Neuron (in vitro differentiated cells): ENCODE data around the gene NFE2L3.

Experiments used
- H2AFZ ChIP-seq: one replicate; pipeline ENCODE4 v1.6.1; 2013; ENCODE audit warnings: low read depth, mild to moderate bottlenecking, inconsistent platforms, low read length, moderate library complexity
- H3K27me3 ChIP-seq: one replicate; pipeline ENCODE4 v1.6.1; 2013; ENCODE audit warnings: low read length; ENCODE audit not compliant: insufficient read depth
- H3K36me3 ChIP-seq: one replicate; pipeline ENCODE4 v1.6.1; 2013; ENCODE audit warnings: low read length; ENCODE audit not compliant: insufficient read depth
- H3K4me1 ChIP-seq: one replicate; pipeline ENCODE4 v1.6.1; 2013; ENCODE audit warnings: low read length; ENCODE audit not compliant: insufficient read depth
- H3K4me3 ChIP-seq: 2 replicates; pipeline ENCODE4 v1.5.1; 2013; ENCODE audit warnings: mild to moderate bottlenecking, low read length, moderate library complexity
- H3K9me3 ChIP-seq: one replicate; pipeline ENCODE4 v1.6.1; 2013; ENCODE audit warnings: low read length

Gene NFE2L3

DNA sequence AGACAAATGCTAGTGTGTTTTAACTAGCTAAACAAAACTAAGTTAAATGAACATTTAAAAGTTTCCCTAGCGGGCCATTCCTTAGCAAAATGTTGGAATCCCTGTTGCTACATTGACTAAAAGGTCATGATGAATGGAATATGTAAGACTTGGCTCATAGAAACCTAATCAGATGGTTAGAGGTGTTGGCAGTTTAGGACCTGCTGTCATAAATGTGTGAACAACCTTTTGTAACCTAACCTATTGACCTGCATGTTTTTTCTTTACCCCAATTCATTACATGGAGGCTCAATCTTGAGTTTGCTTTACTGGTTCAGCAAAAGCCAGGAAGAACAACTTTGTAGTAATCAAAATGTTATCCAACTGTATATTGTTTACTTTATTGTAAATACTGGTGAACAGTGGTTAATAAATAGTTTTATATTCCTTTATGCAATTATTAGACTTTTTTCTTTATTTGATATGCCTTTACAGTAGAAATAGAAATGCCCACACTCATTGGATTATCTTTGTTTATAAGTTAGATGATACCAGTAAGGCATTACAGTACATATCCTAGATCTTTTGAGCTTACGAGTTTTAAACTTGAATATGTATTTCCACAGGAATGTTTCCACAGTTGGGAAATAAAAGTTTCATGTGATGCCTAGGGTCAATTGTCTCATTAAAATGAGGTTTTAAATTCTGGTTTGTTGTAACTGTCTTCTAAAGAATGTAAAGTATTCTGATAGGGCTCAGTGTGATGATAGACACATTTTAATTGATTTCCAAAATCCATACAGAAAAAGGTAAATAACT, 61.1 kb downstream of the NFE2L3 start:
- H3K4me1 ChIP-seq, result peaks cover 2% of the 10 kb centered on the region
- H3K36me3 ChIP-seq, result peaks cover 51% of the 10 kb centered on the region
- no peak overlapping the region for H3K4me3 ChIP-seq

DNA sequence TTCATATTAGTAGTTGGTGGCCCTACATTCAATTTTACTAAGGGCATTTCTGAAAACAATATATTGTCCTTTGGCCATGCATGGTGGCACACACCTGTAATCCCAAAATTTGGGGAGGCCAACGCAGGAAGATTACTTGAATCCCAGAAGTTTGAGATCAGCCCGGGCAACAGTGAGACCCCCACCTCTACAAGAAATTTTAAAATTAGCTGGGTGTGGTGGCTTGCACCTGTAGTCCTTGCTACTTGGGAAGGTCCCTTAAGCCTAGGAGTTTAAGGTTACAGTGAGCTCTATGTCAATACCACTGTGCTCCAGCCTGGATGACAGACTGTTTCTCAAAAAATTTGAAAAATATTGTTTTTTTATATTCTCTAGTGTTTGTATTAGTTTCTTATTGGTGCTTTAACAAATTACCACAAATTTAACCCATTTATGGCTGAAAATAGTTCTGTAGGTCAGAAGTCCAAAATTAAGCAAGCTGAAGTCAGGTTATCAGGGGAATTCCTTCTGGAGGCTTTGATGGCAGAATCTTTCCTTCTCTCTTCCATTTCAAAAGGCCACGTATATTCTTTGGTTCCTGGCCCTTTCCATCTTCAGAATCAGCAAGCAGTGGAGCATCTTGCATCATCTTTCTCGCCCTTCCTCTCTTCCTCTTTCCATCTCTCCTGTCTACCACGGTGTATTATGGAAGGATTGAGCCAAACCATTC, 62.0 kb downstream of the NFE2L3 start:
- Histone ChIP-seq H3K36me3 (peaks cover 44% of the 10 kb centered on the region), H3K4me3 (no peak overlapping the region), H3K27me3 (no peaks in the 10 kb centered on the region), H2AFZ (no peak overlapping the region), H3K4me1 (peaks cover 2% of the 10 kb centered on the region), H3K9me3 (no peaks in the 10 kb centered on the region)

More for the DNA sequence above, 61.1 kb downstream of the NFE2L3 start:
- no peak overlapping the region for H2AFZ ChIP-seq
- no peaks in the 10 kb centered on the region for H3K9me3 ChIP-seq
- H3K27me3 ChIP-seq, result no peaks in the 10 kb centered on the region

DNA sequence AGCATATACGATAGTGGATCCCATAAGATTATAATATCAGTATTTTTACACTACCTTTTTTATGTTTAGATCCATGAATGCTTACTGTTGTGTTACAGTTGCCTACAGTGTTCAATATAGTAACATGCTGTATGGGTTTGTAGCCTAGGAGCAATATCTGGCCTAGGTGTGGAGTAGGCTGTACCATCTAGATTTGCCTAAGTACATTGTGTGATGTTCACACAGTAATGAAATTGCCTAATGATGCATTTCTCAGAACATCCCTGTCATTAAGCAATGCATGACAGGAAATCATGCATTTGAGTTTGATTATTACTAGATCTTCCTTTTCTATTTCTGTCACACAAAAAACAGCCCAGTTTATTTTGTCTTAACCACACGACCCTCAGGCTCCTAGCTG, 64.1 kb downstream of the NFE2L3 start:
- Histone ChIP-seq H3K27me3 (no peaks in the 10 kb centered on the region), H3K4me1 (peaks cover 2% of the 10 kb centered on the region), H3K4me3 (no peak overlapping the region)

DNA sequence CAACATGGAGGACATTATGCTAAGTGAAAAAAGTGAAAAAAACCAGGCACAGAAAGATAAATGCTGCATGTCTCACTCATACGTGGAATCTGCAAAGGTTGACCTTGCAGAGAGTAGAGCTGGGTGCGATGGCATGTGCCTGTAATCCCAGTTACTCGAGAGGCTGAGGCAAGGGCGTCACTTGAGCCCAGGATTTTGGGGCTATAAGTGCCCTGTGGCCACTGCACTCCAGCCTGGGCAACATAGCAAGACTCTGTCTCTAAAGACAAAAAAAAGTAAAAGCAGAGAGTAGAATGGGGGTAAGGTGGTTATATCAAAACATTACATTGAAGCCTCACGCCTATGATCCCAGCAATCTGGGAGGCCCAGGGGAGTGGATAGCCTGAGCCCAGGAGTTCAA, 72.4 kb downstream of the NFE2L3 start:
- H2AFZ ChIP-seq, result no peak overlapping the region
- no peaks in the 10 kb centered on the region for H3K9me3 ChIP-seq
- no peaks in the 10 kb centered on the region for H3K4me1 ChIP-seq
- H3K27me3 ChIP-seq, result peaks cover 3% of the 10 kb centered on the region
- no peak overlapping the region for H3K4me3 ChIP-seq
- H3K36me3 ChIP-seq, result no peaks in the 10 kb centered on the region

More for the DNA sequence above, 64.1 kb downstream of the NFE2L3 start:
- Histone ChIP-seq H3K9me3 (no peaks in the 10 kb centered on the region), H2AFZ (no peak overlapping the region), H3K36me3 (peaks cover 23% of the 10 kb centered on the region)

DNA sequence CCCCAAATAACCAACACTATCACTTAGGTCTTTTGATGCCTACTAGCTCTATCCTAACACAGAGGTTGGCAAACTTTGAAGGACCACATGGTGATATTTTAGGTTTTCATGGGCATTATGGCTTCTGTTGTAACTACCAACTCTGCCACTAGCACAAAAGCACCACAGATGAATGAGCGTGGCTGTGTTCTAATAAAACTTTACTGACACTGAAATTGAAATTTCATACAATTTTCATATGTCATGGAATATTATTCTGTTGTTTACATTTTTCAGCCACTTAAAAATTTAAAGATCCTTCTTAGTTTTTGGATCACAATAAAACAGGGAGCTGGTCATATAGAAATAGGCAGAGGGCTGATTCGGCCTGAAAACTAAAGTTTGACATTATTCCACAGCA, 76.0 kb downstream of the NFE2L3 start:
- no peaks in the 10 kb centered on the region for H3K36me3 ChIP-seq
- peaks cover 5% of the 10 kb centered on the region for H3K27me3 ChIP-seq
- no peak overlapping the region for H2AFZ ChIP-seq
- no peak overlapping the region for H3K4me3 ChIP-seq
- H3K9me3 ChIP-seq, result no peaks in the 10 kb centered on the region
- H3K4me1 ChIP-seq, result no peaks in the 10 kb centered on the region

DNA sequence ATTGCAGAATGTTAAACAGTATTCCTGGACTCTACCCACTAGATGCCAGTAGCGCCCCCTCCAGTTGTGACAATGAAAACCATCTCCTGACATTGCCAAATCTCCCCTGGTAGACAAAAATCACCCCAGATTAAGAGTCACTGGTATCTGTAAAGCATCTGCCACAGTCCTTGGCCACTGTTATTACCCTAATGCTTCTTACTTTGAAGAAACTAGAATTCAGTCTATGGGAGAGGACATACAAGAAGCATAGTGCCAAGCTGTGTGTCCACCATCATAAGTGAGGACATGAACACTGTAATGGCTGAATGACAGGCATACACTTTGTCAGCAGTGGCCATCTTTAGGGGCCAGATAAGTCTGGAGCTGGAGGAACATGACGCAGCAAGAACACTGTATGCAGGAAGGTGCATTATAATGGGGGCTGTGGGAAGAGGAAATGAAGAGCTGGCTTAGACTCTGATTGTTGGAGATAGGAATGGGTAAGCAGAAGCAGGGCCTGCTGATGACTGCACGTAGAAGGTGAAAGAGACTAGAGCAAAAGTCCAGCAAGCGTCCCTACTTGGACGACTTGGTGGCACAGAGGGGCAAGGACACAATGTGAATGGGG, 82.0 kb downstream of the NFE2L3 start:
- Histone ChIP-seq H3K4me1 (no peaks in the 10 kb centered on the region), H3K9me3 (no peaks in the 10 kb centered on the region), H2AFZ (no peak overlapping the region), H3K36me3 (no peaks in the 10 kb centered on the region), H3K27me3 (peaks cover 10% of the 10 kb centered on the region), H3K4me3 (no peak overlapping the region)
